BLaER1 treated with 17β-estradiol and CSF1 and Interleukin-3, amounts not matched to agents 10 nM and 100 nM (cell line): ENCODE data around the gene NKAIN4.

ENCODE experiments used
- H3K27ac ChIP-seq, 11 experiments: shearing (Covaris generic); formaldehyde crosslinking; 2 replicates each; pipeline ENCODE4 v1.8.1; 2022
- H3K27me3 ChIP-seq, 11 experiments: shearing (Covaris generic); formaldehyde crosslinking; 2 replicates each; pipeline ENCODE4 v1.8.1; 2022
- H3K36me3 ChIP-seq, 11 experiments: shearing (Covaris generic); formaldehyde crosslinking; 2 replicates each; pipeline ENCODE4 v1.8.1; 2022
- H3K4me1 ChIP-seq, 10 experiments: shearing (Covaris generic); formaldehyde crosslinking; 2 replicates each; pipeline ENCODE4 v1.8.1; 2022
- H3K4me2 ChIP-seq, 11 experiments: shearing (Covaris generic); formaldehyde crosslinking; 2 replicates each; pipeline ENCODE4 v1.8.1; 2022
- H3K4me3 ChIP-seq, 10 experiments: shearing (Covaris generic); formaldehyde crosslinking; 2 replicates each; pipeline ENCODE4 v1.8.1; 2022
- H3K9ac ChIP-seq, 11 experiments: shearing (Covaris generic); formaldehyde crosslinking; 2 replicates each; pipeline ENCODE4 v1.8.1; 2022
- H3K9me3 ChIP-seq, 11 experiments: shearing (Covaris generic); formaldehyde crosslinking; replicated peaks in 1 of 11; 2 replicates each; pipeline ENCODE4 v1.8.1; 2022
- H4K20me1 ChIP-seq, 11 experiments: shearing (Covaris generic); formaldehyde crosslinking; 2 replicates each; pipeline ENCODE4 v1.8.1; 2022
- Cebpa-rat ChIP-seq, 11 experiments: shearing (Covaris generic); IDR thresholded peaks; 2 replicates each; pipeline ENCODE4 v1.8.1; 2022

NKAIN4 gene

DNA sequence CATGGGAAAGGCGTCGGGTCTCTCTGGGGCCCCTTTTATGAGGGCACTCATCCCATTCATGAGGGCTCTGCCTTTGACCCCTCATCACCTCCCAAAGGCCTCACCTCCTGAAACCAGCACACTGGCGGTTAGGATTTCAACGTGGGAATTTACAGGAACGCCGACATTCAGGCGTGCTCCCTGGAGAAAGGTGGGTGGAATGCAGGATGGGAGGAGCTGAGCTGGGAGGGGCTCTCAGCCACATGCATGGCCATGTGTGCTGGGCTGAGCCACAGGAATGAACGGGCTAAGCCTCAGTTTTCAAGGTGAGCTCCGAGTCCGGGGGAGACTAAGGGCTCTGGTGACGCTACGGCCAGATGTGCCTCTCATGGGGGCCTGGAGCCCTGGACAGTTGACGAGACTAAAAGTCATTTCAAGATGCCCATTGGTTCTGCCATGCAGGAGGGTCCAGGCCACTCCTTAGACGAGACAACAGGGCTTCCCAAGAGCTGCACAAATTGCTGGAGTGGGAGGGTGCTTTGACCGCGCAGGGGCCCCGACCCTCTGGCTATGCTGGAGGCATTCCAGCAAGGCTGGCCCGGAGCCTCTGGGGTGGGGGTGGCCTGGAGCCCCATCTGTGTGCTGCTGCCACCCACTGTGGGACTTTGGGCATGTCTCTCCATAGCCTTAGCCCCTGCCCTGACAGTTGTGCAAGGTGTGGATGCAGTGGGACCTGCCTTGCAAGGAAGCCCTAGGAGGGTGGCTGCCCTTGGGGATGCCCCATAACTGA, 14.6 kb upstream of the NKAIN4 start:
- Histone ChIP-seq H3K9me3 (no peaks in the 10 kb centered on the region), H3K27ac (no peak overlapping the region), H3K4me3 (no peak overlapping the region), H3K27me3 (peaks cover 5 to 19% (median 12%) of the 10 kb centered on the region in 11 experiments; a peak in 12 of 22 replicates), H3K9ac (no peak overlapping the region), H3K4me2 (0 out of 22 replicates have a peak overlapping the region, but pooled peaks of 3 of the 11 experiments have one; percentile 40 to 57 (median 57)), H4K20me1 (peaks cover 4 to 10% (median 8%) of the 10 kb centered on the region in 11 experiments; a peak in 20 of 22 replicates), H3K36me3 (no peaks in the 10 kb centered on the region), H3K4me1 (peaks cover 7 to 36% (median 24%) of the 10 kb centered on the region in 10 experiments)
- TF ChIP-seq Cebpa-rat (IDR thresholded peaks at IDR 0.05) = no peak

GRCh38 chr20:63268256-63268655, 14.0 kb upstream of the NKAIN4 start:
- no peak overlapping the region for H3K27ac ChIP-seq
- H3K9ac ChIP-seq = no peak overlapping the region
- peaks cover 0 to 5% (median 2%) of the 10 kb centered on the region in 11 experiments; a peak in 5 of 22 replicates for H4K20me1 ChIP-seq
- peaks cover 5 to 19% (median 12%) of the 10 kb centered on the region in 11 experiments; a peak in 12 of 22 replicates for H3K27me3 ChIP-seq
- H3K9me3 ChIP-seq = no peaks in the 10 kb centered on the region
- H3K4me3 ChIP-seq = no peak overlapping the region
- TF ChIP-seq Cebpa-rat (IDR thresholded peaks at IDR 0.05) = no peak
- peak overlapping the region in 7 of 11 experiments; percentile 36 to 65 (median 54); a peak in 12 of 22 replicates for H3K4me2 ChIP-seq
- H3K4me1 ChIP-seq = peaks cover 3 to 31% (median 19%) of the 10 kb centered on the region in 10 experiments; a peak in 16 of 20 replicates
- no peaks in the 10 kb centered on the region for H3K36me3 ChIP-seq

- H4K20me1 ChIP-seq = 0 out of 22 replicates have a peak, but pooled peaks cover 0 to 5% (median 0%) of the 10 kb centered on the region in 11 experiments
- no peak overlapping the region for H3K4me3 ChIP-seq
- H3K36me3 ChIP-seq = no peaks in the 10 kb centered on the region
- H3K27me3 ChIP-seq = peaks cover 6 to 23% (median 12%) of the 10 kb centered on the region in 11 experiments; a peak in 13 of 22 replicates
- no peak overlapping the region for H3K9ac ChIP-seq
- H3K4me2 ChIP-seq = peak overlapping the region in 8 of 11 experiments; percentile 36 to 65 (median 48); a peak in 15 of 22 replicates
- peaks cover 3 to 34% (median 21%) of the 10 kb centered on the region in 10 experiments; a peak in 16 of 20 replicates for H3K4me1 ChIP-seq
- H3K9me3 ChIP-seq = no peaks in the 10 kb centered on the region
- no peak overlapping the region for H3K27ac ChIP-seq
- TF ChIP-seq Cebpa-rat (IDR thresholded peaks at IDR 0.05) = no peak
These were observed 13.4 kb upstream of the NKAIN4 start for GRCh38 chr20:63267691-63268090.

DNA sequence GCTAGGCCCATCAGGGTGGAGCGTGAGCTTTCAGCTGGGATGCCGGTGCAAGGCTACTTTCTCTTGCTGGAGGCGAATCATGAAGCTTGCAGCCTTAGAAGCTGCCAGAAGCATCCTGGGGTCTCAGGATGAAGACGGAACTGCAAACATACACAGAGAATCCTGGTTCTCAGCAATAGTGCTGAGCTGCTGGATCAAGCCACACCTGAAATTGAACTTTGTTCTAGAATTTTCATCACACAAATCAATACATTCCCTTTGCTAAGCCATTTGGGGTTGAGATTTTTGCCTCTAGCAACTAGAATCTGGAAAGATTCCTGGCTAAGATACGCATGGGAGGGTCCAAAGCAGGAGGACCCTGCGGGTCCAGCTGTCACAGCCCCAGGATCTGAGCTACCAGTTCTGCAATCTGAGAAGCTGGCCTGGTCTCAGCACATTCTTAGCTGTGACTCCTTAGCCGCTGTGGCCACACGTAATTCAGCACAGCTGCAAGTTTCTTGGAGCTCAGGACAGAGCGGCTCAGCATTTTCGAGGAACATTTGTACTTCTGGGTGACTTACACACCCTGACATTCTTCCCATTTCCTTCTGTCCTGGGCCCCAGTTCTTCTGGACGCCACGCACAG, 11.7 kb upstream of the NKAIN4 start:
- H3K4me2 ChIP-seq = no peak overlapping the region
- no peak overlapping the region for H3K4me3 ChIP-seq
- no peak overlapping the region for H3K27ac ChIP-seq
- no peaks in the 10 kb centered on the region for H3K36me3 ChIP-seq
- H3K9me3 ChIP-seq = no peaks in the 10 kb centered on the region
- H3K9ac ChIP-seq = no peak overlapping the region
- H3K27me3 ChIP-seq = peaks cover under 1 to 27% (median 11%) of the 10 kb centered on the region in 11 experiments; a peak in 14 of 22 replicates
- H3K4me1 ChIP-seq = peaks cover 10 to 43% (median 32%) of the 10 kb centered on the region in 10 experiments; a peak in 19 of 20 replicates
- peaks cover 0 to 14% (median 3%) of the 10 kb centered on the region in 11 experiments; a peak in 10 of 22 replicates for H4K20me1 ChIP-seq
- no peak for TF ChIP-seq Cebpa-rat (IDR thresholded peaks at IDR 0.05)

- Histone ChIP-seq H3K27me3 (peaks cover 0 to 39% (median 5%) of the 10 kb centered on the region in 11 experiments; a peak in 13 of 22 replicates), H3K9me3 (no peaks in the 10 kb centered on the region), H3K36me3 (no peaks in the 10 kb centered on the region), H4K20me1 (peaks cover 0 to 26% (median 16%) of the 10 kb centered on the region in 11 experiments; a peak in 14 of 22 replicates), H3K4me3 (no peak overlapping the region), H3K27ac (no peak overlapping the region), H3K9ac (no peak overlapping the region), H3K4me1 (peaks cover 17 to 58% (median 46%) of the 10 kb centered on the region in 10 experiments; a peak in 19 of 20 replicates), H3K4me2 (no peak overlapping the region)
- TF ChIP-seq Cebpa-rat (IDR thresholded peaks at IDR 0.05) = no peak
These were observed 10.3 kb upstream of the NKAIN4 start for GRCh38 chr20:63264519-63264918.

DNA sequence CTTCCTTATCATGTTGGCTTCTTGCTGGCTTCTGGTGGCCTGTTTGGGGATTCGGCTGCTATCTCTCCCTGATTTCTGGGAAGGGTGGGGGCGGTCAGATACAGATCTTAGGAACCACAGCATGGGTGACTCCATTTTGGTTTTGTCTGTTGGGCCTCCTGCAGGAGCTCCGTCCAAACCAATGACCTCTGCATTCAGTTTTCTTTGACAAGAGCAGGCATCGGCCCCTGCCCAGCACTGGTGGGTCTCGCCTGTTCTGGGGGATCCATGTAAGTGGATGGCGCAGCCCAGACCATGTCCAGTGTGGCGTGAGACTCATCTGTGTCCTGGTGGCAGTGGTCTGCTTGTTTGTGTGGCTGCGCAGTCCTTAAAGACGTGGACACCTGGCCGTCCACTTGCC, 9.7 kb upstream of the NKAIN4 start:
- peaks cover 23 to 63% (median 51%) of the 10 kb centered on the region in 10 experiments; a peak in 19 of 20 replicates for H3K4me1 ChIP-seq
- H3K27me3 ChIP-seq = peaks cover 0 to 44% (median 5%) of the 10 kb centered on the region in 11 experiments; a peak in 13 of 22 replicates
- no peak for TF ChIP-seq Cebpa-rat (IDR thresholded peaks at IDR 0.05)
- H4K20me1 ChIP-seq = peaks cover 0 to 30% (median 16%) of the 10 kb centered on the region in 11 experiments; a peak in 14 of 22 replicates
- H3K4me3 ChIP-seq = no peak overlapping the region
- 0 out of 22 replicates have a peak, but pooled peaks cover 0 to 3% (median 0%) of the 10 kb centered on the region in 11 experiments for H3K9me3 ChIP-seq
- H3K36me3 ChIP-seq = no peaks in the 10 kb centered on the region
- no peak overlapping the region for H3K9ac ChIP-seq
- H3K27ac ChIP-seq = no peak overlapping the region
- H3K4me2 ChIP-seq = no peak overlapping the region

- H3K4me3 ChIP-seq = no peak overlapping the region
- H3K27me3 ChIP-seq = peaks cover 0 to 55% (median 5%) of the 10 kb centered on the region in 11 experiments; a peak in 14 of 22 replicates
These were observed 8.6 kb upstream of the NKAIN4 start for GRCh38 chr20:63262836-63263235.

DNA sequence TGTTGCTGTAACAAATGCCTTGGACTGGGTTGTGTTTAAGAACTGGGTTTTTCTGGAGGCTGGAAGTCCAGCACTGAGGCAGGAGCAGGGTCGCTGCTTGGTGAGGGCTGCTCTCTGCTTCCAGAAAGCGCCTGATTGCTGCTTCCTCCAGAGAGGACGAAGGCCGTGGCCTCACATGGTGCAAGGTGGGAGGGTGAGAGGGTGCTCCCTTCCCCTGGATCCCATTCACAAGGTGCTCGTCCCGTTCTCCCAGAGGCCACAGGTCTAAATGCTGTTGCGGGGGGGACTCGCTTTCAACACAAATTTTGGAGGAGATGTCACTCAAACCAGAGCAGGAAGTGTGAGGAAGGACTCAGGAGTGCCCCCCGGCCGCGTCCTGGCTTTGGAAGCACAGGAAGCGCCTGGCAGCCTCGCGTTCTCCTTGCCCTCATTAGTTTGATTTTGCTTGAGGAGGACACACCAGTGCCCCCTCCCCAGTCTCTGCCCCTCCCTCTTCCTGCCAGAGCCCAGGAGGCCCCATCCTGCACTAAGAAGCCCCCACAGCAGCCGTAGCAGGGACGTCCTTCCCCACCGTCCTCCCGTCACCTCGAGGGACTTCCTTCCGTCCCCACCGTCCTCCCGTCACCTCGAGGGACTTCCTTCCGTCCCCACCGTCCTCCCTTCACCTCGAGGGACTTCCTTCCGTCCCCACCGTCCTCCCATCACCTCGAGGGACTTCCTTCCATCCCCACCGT, 7.7 kb upstream of the NKAIN4 start:
- H3K9me3 ChIP-seq = 0 out of 22 replicates have a peak, but pooled peaks cover 0 to 5% (median 0%) of the 10 kb centered on the region in 11 experiments
- H3K27ac ChIP-seq = no peak overlapping the region
- peaks cover 0 to 50% (median 22%) of the 10 kb centered on the region in 11 experiments; a peak in 14 of 22 replicates for H4K20me1 ChIP-seq
- TF ChIP-seq Cebpa-rat (IDR thresholded peaks at IDR 0.05) = no peak
- peak overlapping the region in 3 of 11 experiments; percentile 29 to 32 (median 31); a peak in 2 of 22 replicates for H3K9ac ChIP-seq
- peaks cover 2 to 61% (median 7%) of the 10 kb centered on the region in 11 experiments; a peak in 15 of 22 replicates for H3K27me3 ChIP-seq
- H3K4me3 ChIP-seq = 0 out of 20 replicates have a peak overlapping the region, but pooled peaks of 1 of the 10 experiments have one; percentile 2
- peaks cover 33 to 64% (median 56%) of the 10 kb centered on the region in 10 experiments for H3K4me1 ChIP-seq
- H3K36me3 ChIP-seq = no peaks in the 10 kb centered on the region
- peak overlapping the region; percentile 3 to 99 (median 86); a peak in 21 of 22 replicates for H3K4me2 ChIP-seq

More at GRCh38 chr20:63262836-63263235, 8.6 kb upstream of the NKAIN4 start:
- Histone ChIP-seq H3K9ac (no peak overlapping the region), H3K36me3 (no peaks in the 10 kb centered on the region), H3K4me2 (peak overlapping the region in 4 of 11 experiments; percentile 15 to 99 (median 58); a peak in 3 of 22 replicates), H3K9me3 (0 out of 22 replicates have a peak, but pooled peaks cover 0 to 5% (median 0%) of the 10 kb centered on the region in 11 experiments), H3K4me1 (peaks cover 33 to 64% (median 55%) of the 10 kb centered on the region in 10 experiments), H3K27ac (no peak overlapping the region), H4K20me1 (peaks cover 0 to 42% (median 22%) of the 10 kb centered on the region in 11 experiments; a peak in 14 of 22 replicates)
- no peak for TF ChIP-seq Cebpa-rat (IDR thresholded peaks at IDR 0.05)
